Panc1 (cell line): ENCODE results near the gene CACUL1. TPM values are rescaled to one million over a fixed set of nuclear protein-coding genes. Genes with fewer than 3 reads are reported as not detected.

ENCODE experiments used
- ATAC-seq: fragments of 200-7000 bp; cut with Tn5 transposase; 2 replicates; pipeline ENCODE4 v1.9.1; 2020; ENCODE audit warnings: mild to moderate bottlenecking, moderate library complexity
- BruUV-seq: library from RNA; stranded (reverse); fragments of 400-500 nt; replicated peaks from 2 replicates; lab custom pipeline; 2021; lab: Mats Ljungman, UMichigan
- CTCF ChIA-PET: fragments of 300-600 bp; sonication (Branson Sonifier 250); formaldehyde crosslinking; loops from one replicate; lab custom pipeline; 2022; ENCODE audit warnings: antibody characterized with exemption; lab: Charles Lee
- POLR2A ChIA-PET: fragments of 300-600 bp; sonication (Branson Sonifier 250); formaldehyde crosslinking; loops from one replicate; lab custom pipeline; 2022; ENCODE audit warnings: antibody characterized with exemption; lab: Charles Lee
- DNase-seq: peaks from one replicate; pipeline ENCODE4 v3.0.0-alpha.2; 2010; ENCODE audit warnings: low read depth, low spot score
- H3K27ac ChIP-seq: 2 replicates; pipeline ENCODE4 v1.5.1; 2011; ENCODE audit warnings: mild to moderate bottlenecking, low read length, inconsistent platforms
- H3K27me3 ChIP-seq: fragments of 200-500 bp; sonication (Bioruptor generic); 2 replicates; pipeline ENCODE4 v1.6.0; 2014; ENCODE audit warnings: low read length, inconsistent platforms; ENCODE audit not compliant: control insufficient read depth, insufficient read depth
- H3K36me3 ChIP-seq: fragments of 200-500 bp; sonication (Bioruptor generic); 2 replicates; pipeline ENCODE4 v1.5.1; 2014; ENCODE audit warnings: inconsistent platforms, mild to moderate bottlenecking, low read length, moderate library complexity; ENCODE audit not compliant: control insufficient read depth, insufficient read depth
- H3K4me1 ChIP-seq: 2 replicates; pipeline ENCODE4 v1.5.1; 2011; ENCODE audit warnings: inconsistent platforms, mild to moderate bottlenecking, low read length, moderate library complexity; ENCODE audit not compliant: control insufficient read depth, insufficient read depth
- H3K4me3 ChIP-seq, 2 experiments: 2 replicates each; pipeline ENCODE4 v1.5.1; 2011 to 2012; ENCODE audit warnings: low read depth in 2 of 2, low read length in 2 of 2, mild to moderate bottlenecking in 2 of 2, inconsistent platforms in 1 of 2, moderate library complexity in 1 of 2
- H3K9me3 ChIP-seq: fragments of 200-500 bp; sonication (Bioruptor generic); 2 replicates; pipeline ENCODE4 v1.5.1; 2014; ENCODE audit warnings: low read depth, mild to moderate bottlenecking, inconsistent platforms, low read length, moderate library complexity; ENCODE audit not compliant: control insufficient read depth, insufficient read depth
- POLR2AphosphoS5 ChIP-seq: IDR thresholded peaks from 2 replicates; pipeline ENCODE4 v1.6.1; 2012; ENCODE audit warnings: mild to moderate bottlenecking, low read depth, low read length, moderate library complexity
- SIN3A ChIP-seq: IDR thresholded peaks from 2 replicates; pipeline ENCODE4 v1.6.1; 2012; ENCODE audit warnings: low read depth, mild to moderate bottlenecking, low read length, moderate library complexity, borderline replicate concordance; ENCODE audit not compliant: insufficient read depth
- TCF7L2 ChIP-seq: IDR thresholded peaks from 2 replicates; pipeline ENCODE4 v1.6.1; 2011; ENCODE audit warnings: mild to moderate bottlenecking, low read depth, low read length, inconsistent platforms
- in situ Hi-C: cut with HindIII; loops from 2 replicates; pipeline ENCODE4 v1.10.0; 2016; ENCODE audit warnings: low sequenced_read_pairs, low pct_unique_long_range_greater_than_20kb
- intact Hi-C: fragments of 100-400 bp; cut with micrococcal nuclease; formaldehyde crosslinking; loops from one replicate; pipeline ENCODE4 v1.10.0; 2022; ENCODE audit not compliant: unreplicated experiment
- total RNA-seq: library from RNA; stranded (reverse); gene quantifications from one replicate; pipeline ENCODE4 v1.2.1, GENCODE V29; 2021; ENCODE audit not compliant: unreplicated experiment
- TF ChIP-seq, protein P1 (sequence below), 2 experiments: IDR thresholded peaks; 2 replicates each; pipeline ENCODE4 v1.6.1; 2011 to 2012; ENCODE audit warnings: low read depth in 2 of 2, control low read depth in 1 of 2, low read length in 1 of 2, mild to moderate bottlenecking in 1 of 2, moderate library complexity in 1 of 2; ENCODE audit not compliant: insufficient read depth in 1 of 2
- TF ChIP-seq, protein P2 (sequence below): fragments of 450-650 bp; IDR thresholded peaks from 2 replicates; pipeline ENCODE4 v1.5.1; 2017; ENCODE audit warnings: mild to moderate bottlenecking

CACUL1 gene
- total RNA-seq, 1 experiment from 2014 or later, result 44.1 TPM

DNA sequence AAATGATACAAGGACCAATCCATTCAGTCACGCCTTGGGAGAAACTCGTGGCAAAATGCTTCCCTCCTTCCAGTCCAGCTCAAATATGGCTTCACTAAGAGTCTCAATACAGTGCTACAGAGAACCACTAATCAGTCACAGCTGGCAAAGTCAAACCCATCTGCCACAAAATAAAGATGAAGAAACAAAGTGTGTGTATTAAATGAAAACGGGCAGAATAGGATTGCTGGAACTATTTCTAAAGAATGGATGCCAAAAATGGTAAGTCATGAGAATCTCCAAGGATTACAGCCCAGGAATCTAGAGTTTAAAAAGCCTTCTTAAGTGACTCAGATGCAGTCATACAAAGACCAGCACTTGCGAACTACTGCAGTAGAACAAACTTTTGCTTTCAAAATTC lies 61.9 kb downstream of the CACUL1 start:
- H3K27ac ChIP-seq, result no peak overlapping the region
- H3K36me3 ChIP-seq, result 0 out of 2 replicates have a peak, but pooled peaks cover 2% of the 10 kb centered on the region
- POLR2A ChIA-PET, result no interaction called here
- in situ Hi-C loops, result no loop called here
- H3K4me1 ChIP-seq, result no peaks in the 10 kb centered on the region
- no peaks in the 10 kb centered on the region for H3K27me3 ChIP-seq
- H3K4me3 ChIP-seq, result no peak overlapping the region
- BruUV-seq, result no TSS peak
- H3K9me3 ChIP-seq, result no peaks in the 10 kb centered on the region
- TF ChIP-seq, protein P1, sequence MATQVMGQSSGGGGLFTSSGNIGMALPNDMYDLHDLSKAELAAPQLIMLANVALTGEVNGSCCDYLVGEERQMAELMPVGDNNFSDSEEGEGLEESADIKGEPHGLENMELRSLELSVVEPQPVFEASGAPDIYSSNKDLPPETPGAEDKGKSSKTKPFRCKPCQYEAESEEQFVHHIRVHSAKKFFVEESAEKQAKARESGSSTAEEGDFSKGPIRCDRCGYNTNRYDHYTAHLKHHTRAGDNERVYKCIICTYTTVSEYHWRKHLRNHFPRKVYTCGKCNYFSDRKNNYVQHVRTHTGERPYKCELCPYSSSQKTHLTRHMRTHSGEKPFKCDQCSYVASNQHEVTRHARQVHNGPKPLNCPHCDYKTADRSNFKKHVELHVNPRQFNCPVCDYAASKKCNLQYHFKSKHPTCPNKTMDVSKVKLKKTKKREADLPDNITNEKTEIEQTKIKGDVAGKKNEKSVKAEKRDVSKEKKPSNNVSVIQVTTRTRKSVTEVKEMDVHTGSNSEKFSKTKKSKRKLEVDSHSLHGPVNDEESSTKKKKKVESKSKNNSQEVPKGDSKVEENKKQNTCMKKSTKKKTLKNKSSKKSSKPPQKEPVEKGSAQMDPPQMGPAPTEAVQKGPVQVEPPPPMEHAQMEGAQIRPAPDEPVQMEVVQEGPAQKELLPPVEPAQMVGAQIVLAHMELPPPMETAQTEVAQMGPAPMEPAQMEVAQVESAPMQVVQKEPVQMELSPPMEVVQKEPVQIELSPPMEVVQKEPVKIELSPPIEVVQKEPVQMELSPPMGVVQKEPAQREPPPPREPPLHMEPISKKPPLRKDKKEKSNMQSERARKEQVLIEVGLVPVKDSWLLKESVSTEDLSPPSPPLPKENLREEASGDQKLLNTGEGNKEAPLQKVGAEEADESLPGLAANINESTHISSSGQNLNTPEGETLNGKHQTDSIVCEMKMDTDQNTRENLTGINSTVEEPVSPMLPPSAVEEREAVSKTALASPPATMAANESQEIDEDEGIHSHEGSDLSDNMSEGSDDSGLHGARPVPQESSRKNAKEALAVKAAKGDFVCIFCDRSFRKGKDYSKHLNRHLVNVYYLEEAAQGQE (IDR thresholded peaks at IDR 0.05; ENCODE audit: insufficient read depth in 1 of 2, low read depth in 2 of 2, low read length in 1 of 2), result no peak
- no peak for TF ChIP-seq POLR2AphosphoS5
- TF ChIP-seq, protein P2, sequence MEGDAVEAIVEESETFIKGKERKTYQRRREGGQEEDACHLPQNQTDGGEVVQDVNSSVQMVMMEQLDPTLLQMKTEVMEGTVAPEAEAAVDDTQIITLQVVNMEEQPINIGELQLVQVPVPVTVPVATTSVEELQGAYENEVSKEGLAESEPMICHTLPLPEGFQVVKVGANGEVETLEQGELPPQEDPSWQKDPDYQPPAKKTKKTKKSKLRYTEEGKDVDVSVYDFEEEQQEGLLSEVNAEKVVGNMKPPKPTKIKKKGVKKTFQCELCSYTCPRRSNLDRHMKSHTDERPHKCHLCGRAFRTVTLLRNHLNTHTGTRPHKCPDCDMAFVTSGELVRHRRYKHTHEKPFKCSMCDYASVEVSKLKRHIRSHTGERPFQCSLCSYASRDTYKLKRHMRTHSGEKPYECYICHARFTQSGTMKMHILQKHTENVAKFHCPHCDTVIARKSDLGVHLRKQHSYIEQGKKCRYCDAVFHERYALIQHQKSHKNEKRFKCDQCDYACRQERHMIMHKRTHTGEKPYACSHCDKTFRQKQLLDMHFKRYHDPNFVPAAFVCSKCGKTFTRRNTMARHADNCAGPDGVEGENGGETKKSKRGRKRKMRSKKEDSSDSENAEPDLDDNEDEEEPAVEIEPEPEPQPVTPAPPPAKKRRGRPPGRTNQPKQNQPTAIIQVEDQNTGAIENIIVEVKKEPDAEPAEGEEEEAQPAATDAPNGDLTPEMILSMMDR, result no peak
- TF ChIP-seq TCF7L2, result no peak
- TF ChIP-seq SIN3A, result no peak
- intact Hi-C loops, result no loop called here
- CTCF ChIA-PET, result no interaction called here
- ATAC-seq (no peak), DNase-seq (no peak)

DNA sequence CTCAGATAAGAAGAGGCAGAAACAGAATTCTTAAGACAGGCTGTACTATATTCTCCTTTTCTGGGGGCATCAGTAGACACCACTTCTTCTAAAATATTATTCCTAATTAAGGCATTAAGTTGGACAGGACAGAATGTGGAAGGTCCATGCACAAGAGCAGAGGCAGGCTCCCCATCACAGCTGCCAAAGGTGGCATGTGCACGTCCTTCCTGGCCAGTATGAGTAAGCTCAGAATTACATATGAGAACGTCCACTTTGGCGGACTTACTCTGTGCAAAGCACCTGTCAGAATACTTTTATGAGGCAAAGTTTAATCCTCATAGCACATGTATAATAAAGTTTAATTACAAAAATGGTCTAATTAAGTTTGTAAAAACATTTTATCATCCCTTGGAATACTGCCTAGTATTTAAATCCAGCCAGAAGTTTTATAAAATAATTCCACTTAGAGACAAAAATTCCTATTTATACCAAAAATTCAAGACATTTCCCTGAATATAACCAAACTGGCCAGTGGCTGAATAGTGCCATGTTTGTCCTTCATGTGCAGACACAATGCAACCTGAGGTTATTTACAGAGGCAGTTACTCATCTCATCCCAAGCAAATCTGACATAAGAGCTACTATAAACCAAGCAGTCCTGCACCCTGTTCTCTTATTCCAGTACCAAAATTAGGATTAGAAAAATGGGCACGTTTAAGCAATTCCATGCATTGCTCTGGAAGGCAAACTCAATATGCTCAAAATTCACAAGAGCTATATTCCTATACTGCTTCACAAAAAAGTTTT lies 65.5 kb downstream of the CACUL1 start:
- POLR2A ChIA-PET, result no interaction called here
- no peak overlapping the region for H3K4me3 ChIP-seq
- CTCF ChIA-PET, result no interaction called here
- intact Hi-C loops, result no loop called here
- in situ Hi-C loops, result no loop called here
- TF ChIP-seq, protein P1 (IDR thresholded peaks at IDR 0.05; ENCODE audit: insufficient read depth in 1 of 2, low read depth in 2 of 2, low read length in 1 of 2), result no peak
- no peak for TF ChIP-seq POLR2AphosphoS5
- no peak for TF ChIP-seq SIN3A
- TF ChIP-seq, protein P2, result no peak
- TF ChIP-seq TCF7L2, result no peak
- ATAC-seq (no peak), DNase-seq (no peak)
- no peaks in the 10 kb centered on the region for H3K27me3 ChIP-seq
- H3K27ac ChIP-seq, result no peak overlapping the region
- BruUV-seq, result no TSS peak
- H3K4me1 ChIP-seq, result no peaks in the 10 kb centered on the region
- H3K36me3 ChIP-seq, result 0 out of 2 replicates have a peak, but pooled peaks cover 2% of the 10 kb centered on the region
- H3K9me3 ChIP-seq, result no peaks in the 10 kb centered on the region
